HEK293T (cell line): ENCODE results near the gene ZBTB33.

Source experiments
- CTCF ChIA-PET: fragments of 350-600 bp; formaldehyde crosslinking; extraction: SDS; loops from one replicate; lab custom pipeline; 2021; ENCODE audit warnings: antibody characterized with exemption, inconsistent platforms; lab: Yijun Ruan, JAX
- POLR2A ChIA-PET: fragments of 350-600 bp; formaldehyde crosslinking; extraction: SDS; loops from one replicate; lab custom pipeline; 2020; ENCODE audit warnings: antibody characterized with exemption, inconsistent platforms; lab: Yijun Ruan, JAX
- DNase-seq: peaks from one replicate; pipeline ENCODE4 v3.0.0; 2012; ENCODE audit warnings: mixed read lengths; ENCODE audit errors: extremely low spot score
- ARNT ChIP-seq: fragments of 450-650 bp; IDR thresholded peaks from 2 replicates; pipeline ENCODE4 v1.6.1; 2017; ENCODE audit warnings: mild to moderate bottlenecking
- BHLHE40 ChIP-seq: fragments of 450-650 bp; IDR thresholded peaks from 2 replicates; pipeline ENCODE4 v1.6.1; 2016; ENCODE audit warnings: mild to moderate bottlenecking, moderate library complexity, borderline replicate concordance
- CTBP1 ChIP-seq: fragments of 450-650 bp; IDR thresholded peaks from 2 replicates; pipeline ENCODE4 v1.6.1; 2016; ENCODE audit warnings: borderline replicate concordance
- ELF4 ChIP-seq: fragments of 450-650 bp; IDR thresholded peaks from 2 replicates; pipeline ENCODE4 v1.6.1; 2017; ENCODE audit warnings: antibody characterized with exemption
- FOXA1 ChIP-seq: fragments of 450-650 bp; IDR thresholded peaks from 2 replicates; pipeline ENCODE4 v1.6.1; 2016; ENCODE audit warnings: mild to moderate bottlenecking
- FOXK2 ChIP-seq: fragments of 450-650 bp; IDR thresholded peaks from 2 replicates; pipeline ENCODE4 v1.6.1; 2016; ENCODE audit warnings: mild to moderate bottlenecking
- FOXM1 ChIP-seq: fragments of 450-650 bp; IDR thresholded peaks from 2 replicates; pipeline ENCODE4 v1.6.1; 2017; ENCODE audit warnings: mild to moderate bottlenecking, borderline replicate concordance
- HDGF ChIP-seq: fragments of 450-650 bp; IDR thresholded peaks from 2 replicates; pipeline ENCODE4 v1.6.1; 2017; ENCODE audit warnings: antibody characterized with exemption, borderline replicate concordance
- L3MBTL2 ChIP-seq: fragments of 450-650 bp; conservative IDR thresholded peaks from 2 replicates; pipeline ENCODE4 v1.6.1; 2016; ENCODE audit warnings: mild to moderate bottlenecking
- LEF1 ChIP-seq: fragments of 450-650 bp; IDR thresholded peaks from 2 replicates; pipeline ENCODE4 v1.6.1; 2017; ENCODE audit warnings: mild to moderate bottlenecking, borderline replicate concordance
- NFRKB ChIP-seq: fragments of 450-650 bp; IDR thresholded peaks from 2 replicates; pipeline ENCODE4 v1.6.1; 2016; ENCODE audit warnings: mild to moderate bottlenecking, moderate library complexity
- PKNOX1 ChIP-seq: fragments of 450-650 bp; IDR thresholded peaks from 2 replicates; pipeline ENCODE4 v1.6.1; 2016
- SP1 ChIP-seq: fragments of 450-650 bp; IDR thresholded peaks from 2 replicates; pipeline ENCODE4 v1.6.1; 2017
- SUZ12 ChIP-seq: fragments of 450-650 bp; IDR thresholded peaks from 2 replicates; pipeline ENCODE4 v1.6.1; 2016; ENCODE audit warnings: mild to moderate bottlenecking
- TARDBP ChIP-seq: fragments of 450-650 bp; IDR thresholded peaks from 2 replicates; pipeline ENCODE4 v1.6.1; 2016
- ZNF384 ChIP-seq: fragments of 450-650 bp; IDR thresholded peaks from 2 replicates; pipeline ENCODE4 v1.6.1; 2016

The ZBTB33 gene

DNA sequence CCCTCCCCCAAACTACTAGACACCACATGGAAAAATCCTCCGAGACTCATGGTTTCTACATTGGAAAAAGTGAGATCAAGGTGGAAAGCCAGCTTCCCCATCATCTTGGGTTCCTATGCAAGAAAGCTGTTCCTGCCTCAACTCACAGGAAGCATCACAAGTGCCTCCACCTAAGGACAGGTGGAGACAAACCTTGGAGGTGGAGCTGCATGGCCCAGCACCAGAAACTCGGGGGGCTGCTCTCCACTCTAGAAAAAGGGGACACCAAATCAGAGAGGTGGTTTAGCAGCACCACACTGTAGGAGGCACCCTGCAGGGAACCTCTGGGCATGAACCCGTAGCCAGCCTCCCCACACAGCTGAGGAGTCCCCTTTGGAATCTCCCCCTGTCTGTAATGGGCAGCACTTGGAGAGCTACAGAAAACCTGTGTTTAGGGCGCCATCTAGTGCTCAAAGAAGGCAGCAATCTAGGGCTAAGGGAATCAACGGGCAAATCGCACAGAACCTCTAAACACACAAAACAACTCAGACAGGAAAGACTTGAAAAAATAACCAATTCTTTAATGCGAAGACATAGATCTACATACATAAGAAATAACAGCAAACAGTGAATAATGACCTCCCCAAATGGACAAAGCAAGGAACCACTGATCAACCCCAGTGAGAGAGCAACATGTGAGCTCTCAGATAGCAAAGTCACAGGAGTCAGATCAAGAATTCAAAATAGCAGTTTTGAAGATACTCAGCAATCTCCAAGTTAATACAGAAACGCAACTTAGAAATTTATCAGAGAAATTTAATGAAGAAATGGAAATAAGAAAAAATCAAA lies 37.0 kb upstream of the ZBTB33 start:
- POLR2A ChIA-PET: interaction anchor here (0.6 to 1.3 kb wide), 2 partner anchors 25 to 96 kb away, joined by 3 read pairs; no protein-coding TSS in a partner anchor
- TF ChIP-seq FOXK2 (no peak), L3MBTL2 (no peak), PKNOX1 (no peak), FOXA1 (no peak), SP1 (no peak), ELF4 (no peak), ZNF384 (no peak), HDGF (no peak), TARDBP (no peak), CTBP1 (no peak), ARNT (no peak), LEF1 (no peak), FOXM1 (no peak), SUZ12 (no peak), BHLHE40 (no peak), NFRKB (no peak)
- CTCF ChIA-PET: interaction anchor here (0.5 to 2.2 kb wide), 14 partner anchors 9 to 301 kb away, joined by 3 to 16 read pairs (median 4); partner anchors contain the start of gene ZBTB33
- peak; percentile 81 for DNase-seq

GRCh38 chrX:120223374-120223773 lies 27.2 kb upstream of the ZBTB33 start:
- DNase-seq: no peak
- ChIA-PET POLR2A (no interaction called here), CTCF (interaction anchor here (1.6 kb wide), 1 partner anchor 10 kb away, joined by 9 read pairs; no protein-coding TSS in a partner anchor)
- TF ChIP-seq TARDBP: no peak
- no peak for TF ChIP-seq SUZ12
- TF ChIP-seq ZNF384: no peak

GRCh38 chrX:120224388-120224787 lies 26.2 kb upstream of the ZBTB33 start:
- no peak for TF ChIP-seq SP1
- TF ChIP-seq ELF4: no peak
- TF ChIP-seq HDGF: no peak
- no peak for TF ChIP-seq CTBP1
- TF ChIP-seq L3MBTL2: no peak
- TF ChIP-seq FOXK2: no peak
- no peak for TF ChIP-seq ZNF384
- TF ChIP-seq LEF1: no peak
- no peak for TF ChIP-seq NFRKB
- no peak for TF ChIP-seq BHLHE40
- no peak for TF ChIP-seq FOXA1
- TF ChIP-seq TARDBP: no peak
- CTCF ChIA-PET: no interaction called here
- no peak for DNase-seq
- POLR2A ChIA-PET: no interaction called here

- no peak for TF ChIP-seq TARDBP
- TF ChIP-seq L3MBTL2: no peak
- TF ChIP-seq ARNT: no peak
- no peak for TF ChIP-seq FOXM1
- no peak for TF ChIP-seq CTBP1
- TF ChIP-seq BHLHE40: no peak
- TF ChIP-seq HDGF: no peak
- TF ChIP-seq FOXK2: no peak
- TF ChIP-seq SP1: no peak
- TF ChIP-seq ELF4: no peak
- no peak for TF ChIP-seq NFRKB
- no peak for TF ChIP-seq PKNOX1
- ChIA-PET POLR2A (interaction anchor here (0.6 to 0.8 kb wide), 2 partner anchors 9 to 23 kb away, joined by 3 read pairs; no protein-coding TSS in a partner anchor), CTCF (interaction anchor here (2.4 to 3.3 kb wide), 2 partner anchors 14 kb away, joined by 14 to 16 read pairs; no protein-coding TSS in a partner anchor)
- no peak for DNase-seq
Measured at GRCh38 chrX:120228187-120228908, 22.3 kb upstream of the ZBTB33 start.

DNA sequence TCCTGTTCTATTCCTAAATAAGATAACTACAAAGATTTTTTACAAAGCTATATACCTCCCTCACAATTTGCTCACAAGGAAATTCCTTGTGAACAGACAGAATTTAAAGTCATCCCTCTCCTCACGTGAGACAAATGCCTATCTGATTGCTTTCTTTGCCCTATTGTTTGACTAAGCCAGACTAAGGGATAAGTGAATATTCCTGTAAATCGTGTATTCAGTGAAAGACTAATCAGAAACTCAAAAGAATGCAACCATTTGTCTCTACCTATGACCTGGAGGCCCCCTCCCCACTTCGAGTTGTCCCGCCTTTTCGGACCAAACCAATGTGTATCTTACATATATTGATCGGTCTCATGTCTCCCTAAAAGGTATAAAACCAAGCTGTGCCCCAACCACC lies 15.3 kb upstream of the ZBTB33 start:
- POLR2A ChIA-PET: no interaction called here
- CTCF ChIA-PET: interaction anchor here (0.6 to 1.5 kb wide), 3 partner anchors 15 to 37 kb away, joined by 3 read pairs; partner anchors contain the start of gene ZBTB33
- DNase-seq: no peak
- TF ChIP-seq SUZ12: no peak
- no peak for TF ChIP-seq ELF4
- TF ChIP-seq PKNOX1: no peak
- no peak for TF ChIP-seq HDGF
- no peak for TF ChIP-seq BHLHE40
- TF ChIP-seq ARNT: no peak
- no peak for TF ChIP-seq L3MBTL2
- no peak for TF ChIP-seq ZNF384
- no peak for TF ChIP-seq TARDBP
- TF ChIP-seq FOXA1: no peak
